CD1c-positive myeloid dendritic cell (primary cell): Measurements from ENCODE around the gene CCDC34.

Experiments used
- DNase-seq: peaks from one replicate; pipeline ENCODE4 v3.0.0-alpha.2; 2016; ENCODE audit errors: extremely low spot score

Gene CCDC34

GRCh38 chr11:27392278-27393114, 29.5 kb upstream of the CCDC34 start:
- no peak for DNase-seq

- DNase-seq, result no peak
Measured at GRCh38 chr11:27391331-27392015, 28.5 kb upstream of the CCDC34 start.

GRCh38 chr11:27390318-27391295, 27.6 kb upstream of the CCDC34 start:
- no peak for DNase-seq

- no peak for DNase-seq
Measured at GRCh38 chr11:27388869-27389268, 25.9 kb upstream of the CCDC34 start.

- DNase-seq, result no peak
Measured at GRCh38 chr11:27388001-27388400, 25.0 kb upstream of the CCDC34 start.

GRCh38 chr11:27387362-27387761, 24.3 kb upstream of the CCDC34 start:
- DNase-seq, result no peak

GRCh38 chr11:27386181-27386845, 23.3 kb upstream of the CCDC34 start:
- DNase-seq, result no peak

- no peak for DNase-seq
Measured at GRCh38 chr11:27385245-27385644, 22.2 kb upstream of the CCDC34 start.

- DNase-seq, result no peak
Measured at GRCh38 chr11:27384227-27384626, 21.2 kb upstream of the CCDC34 start.

GRCh38 chr11:27383645-27384044, 20.6 kb upstream of the CCDC34 start:
- no peak for DNase-seq

GRCh38 chr11:27381238-27381666, 18.2 kb upstream of the CCDC34 start:
- no peak for DNase-seq

- DNase-seq, result no peak
Measured at GRCh38 chr11:27380771-27381170, 17.8 kb upstream of the CCDC34 start.

GRCh38 chr11:27379449-27379848, 16.4 kb upstream of the CCDC34 start:
- no peak for DNase-seq

- no peak for DNase-seq
Measured at GRCh38 chr11:27375370-27375769, 12.4 kb upstream of the CCDC34 start.

- no peak for DNase-seq
Measured at GRCh38 chr11:27373856-27374602, 11.0 kb upstream of the CCDC34 start.

- no peak for DNase-seq
Measured at GRCh38 chr11:27373392-27373791, 10.4 kb upstream of the CCDC34 start.

GRCh38 chr11:27372164-27372563, 9.1 kb upstream of the CCDC34 start:
- no peak for DNase-seq

- no peak for DNase-seq
Measured at GRCh38 chr11:27371489-27371888, 8.5 kb upstream of the CCDC34 start.

- no peak for DNase-seq
Measured at GRCh38 chr11:27370374-27370773, 7.4 kb upstream of the CCDC34 start.

- DNase-seq, result no peak
Measured at GRCh38 chr11:27367881-27368280, 4.9 kb upstream of the CCDC34 start.
